Endothelial cell of umbilical vein (primary cell): ENCODE results near the gene LONP2. TPM values are rescaled to one million over a fixed set of nuclear protein-coding genes. Genes with fewer than 3 reads are reported as not detected.

Source experiments
- BruUV-seq: library from RNA; stranded (reverse); fragments of 400-500 nt; replicated peaks from 2 replicates; lab custom pipeline; 2021; lab: Mats Ljungman, UMichigan
- CTCF ChIA-PET: fragments of 300-600, 350-600 bp; sonication (Branson Sonifier 250); formaldehyde crosslinking; loops from one replicate; lab custom pipeline; 2021; ENCODE audit warnings: antibody characterized with exemption, inconsistent platforms; lab: Charles Lee
- POLR2A ChIA-PET: fragments of 300-600, 350-600 bp; sonication (Branson Sonifier 250); formaldehyde crosslinking; loops from one replicate; lab custom pipeline; 2021; ENCODE audit warnings: antibody characterized with exemption, inconsistent platforms; lab: Charles Lee
- DNase-seq: peaks from one replicate; pipeline ENCODE4 v3.0.0-alpha.2; 2011; ENCODE audit warnings: low read depth, low spot score
- FAIRE-seq: peaks from 2 replicates; lab custom pipeline; 2011; peaks lifted over from hg19 to GRCh38; lab: Jason Lieb, UNC
- H2AFZ ChIP-seq: 2 replicates; pipeline ENCODE4 v1.6.0; 2012; ENCODE audit warnings: low read depth, low read length, control low read depth, inconsistent platforms
- H3K27ac ChIP-seq: 2 replicates; pipeline ENCODE4 v1.5.1; 2011; ENCODE audit warnings: low read depth, mild to moderate bottlenecking, control low read depth, low read length, moderate library complexity; ENCODE audit not compliant: insufficient read depth
- H3K27me3 ChIP-seq, 2 experiments: 2 replicates each; pipeline versions ENCODE4 v1.6.0 to v1.6.1; 2011; ENCODE audit warnings: low read length in 2 of 2, mixed read lengths in 1 of 2; ENCODE audit not compliant: control insufficient read depth in 2 of 2, insufficient read depth in 2 of 2
- H3K36me3 ChIP-seq, 2 experiments: 2 replicates in 1 of 2; 3 replicates in 1 of 2; pipeline ENCODE4 v1.5.1; 2011; ENCODE audit warnings: low read length in 2 of 2, mild to moderate bottlenecking in 1 of 2, moderate library complexity in 1 of 2; ENCODE audit not compliant: control insufficient read depth in 2 of 2, insufficient read depth in 2 of 2; ENCODE audit errors: extremely low read depth in 1 of 2
- H3K4me1 ChIP-seq: 3 replicates; pipeline ENCODE4 v1.5.1; 2011; ENCODE audit warnings: mild to moderate bottlenecking, low read length; ENCODE audit not compliant: control insufficient read depth, insufficient read depth; ENCODE audit errors: extremely low read depth
- H3K4me2 ChIP-seq: 2 replicates; pipeline ENCODE4 v1.6.1; 2011; ENCODE audit warnings: low read length, control low read depth, mixed read lengths; ENCODE audit not compliant: insufficient read depth
- H3K4me3 ChIP-seq, 3 experiments: fragments of 200-600 bp in 1 of 3; sonication (generic), shearing (Covaris generic) in 1 of 3; replicated peaks in 1 of 3; 2 replicates each; pipeline ENCODE4 v1.5.1; 2011 to 2016; ENCODE audit warnings: control low read depth in 3 of 3, low read length in 3 of 3, mild to moderate bottlenecking in 2 of 3, inconsistent platforms in 1 of 3, low read depth in 1 of 3, moderate library complexity in 1 of 3; ENCODE audit not compliant: insufficient read depth in 1 of 3
- H3K79me2 ChIP-seq: 2 replicates; pipeline ENCODE4 v1.6.0; 2012; ENCODE audit warnings: low read length, inconsistent platforms; ENCODE audit not compliant: control insufficient read depth, insufficient read depth
- H3K9ac ChIP-seq: replicated peaks from 2 replicates; pipeline ENCODE3; 2011; ENCODE audit warnings: low read length, control low read depth; ENCODE audit not compliant: insufficient read depth; ENCODE audit errors: extremely low read depth
- H3K9me1 ChIP-seq: replicated peaks from 3 replicates; pipeline ENCODE4 v1.6.0; 2011; ENCODE audit warnings: mild to moderate bottlenecking, low read length; ENCODE audit not compliant: control insufficient read depth, insufficient read depth; ENCODE audit errors: extremely low read depth
- H3K9me3 ChIP-seq: replicated peaks from 2 replicates; pipeline ENCODE4 v1.5.1; 2012; ENCODE audit warnings: low read length, inconsistent platforms; ENCODE audit not compliant: control insufficient read depth, insufficient read depth
- H4K20me1 ChIP-seq: replicated peaks from 2 replicates; pipeline ENCODE3; 2011; ENCODE audit warnings: mild to moderate bottlenecking, low read length; ENCODE audit not compliant: control insufficient read depth, insufficient read depth; ENCODE audit errors: extremely low read depth
- EZH2 ChIP-seq: IDR thresholded peaks from 2 replicates; pipeline ENCODE4 v1.6.1; 2012; ENCODE audit warnings: borderline replicate concordance, low read depth, mild to moderate bottlenecking, moderate library complexity, low read length, inconsistent platforms; ENCODE audit not compliant: severe bottlenecking
- FOS ChIP-seq: IDR thresholded peaks from 2 replicates; pipeline ENCODE4 v1.6.1; 2011; ENCODE audit warnings: mild to moderate bottlenecking, low read length, moderate library complexity, borderline replicate concordance; ENCODE audit not compliant: insufficient read depth
- GATA2 ChIP-seq: IDR thresholded peaks from 2 replicates; pipeline ENCODE4 v1.7.0; 2011; ENCODE audit warnings: low read depth, mild to moderate bottlenecking, moderate library complexity, mixed read lengths, low read length; ENCODE audit not compliant: insufficient read length, insufficient read depth
- MYC ChIP-seq: IDR thresholded peaks from one replicate; pipeline ENCODE4 v1.6.1; 2011; ENCODE audit warnings: mild to moderate bottlenecking, low read depth, low read length
- POLR2A ChIP-seq: IDR thresholded peaks from 2 replicates; pipeline ENCODE4 v1.6.1; 2012; ENCODE audit warnings: low read depth, mild to moderate bottlenecking, control low read depth, low read length
- dilution Hi-C: fragments of 300-500 bp; cut with MboI; formaldehyde crosslinking; loops from one replicate; pipeline ENCODE4 v1.15.0; 2019; ENCODE audit warnings: low sequenced_read_pairs; ENCODE audit not compliant: extremely low pct_ligation_motif_present
- intact Hi-C: fragments of 100-400 bp; cut with micrococcal nuclease; formaldehyde crosslinking; loops from one replicate; pipeline ENCODE4 v1.10.0; 2022
- polyA plus RNA-seq, 4 experiments: library from polyadenylated mRNA; depleted of rRNA in 3 of 4; stranded (reverse) in 3 of 4; unstranded in 1 of 4; fragments of >200 nt; gene quantifications; 2 replicates each; pipeline versions ENCODE4 v1.2.1 to v1.2.3, GENCODE V29; 2011 to 2012; ENCODE audit warnings: missing spikeins in 1 of 4
- total RNA-seq: library from RNA; stranded (reverse); gene quantifications from 2 replicates; pipeline ENCODE4 v1.2.3, GENCODE V29; 2021
- TF ChIP-seq, protein P1 (sequence below): IDR thresholded peaks from 2 replicates; pipeline ENCODE4 v1.6.1; 2011; ENCODE audit not compliant: insufficient read depth, insufficient read length
- TF ChIP-seq, protein P2 (sequence below), 2 donors: IDR thresholded peaks; 1 replicate in 1 of 2; 2 replicates in 1 of 2; pipeline ENCODE4 v1.5.1; 2011; ENCODE audit warnings: low read length in 2 of 2, mild to moderate bottlenecking in 2 of 2, moderate library complexity in 2 of 2, control low read depth in 1 of 2, inconsistent platforms in 1 of 2, low read depth in 1 of 2; ENCODE audit not compliant: insufficient read depth in 1 of 2; ENCODE audit errors: extremely low read depth in 1 of 2

The LONP2 gene
- total and polyA plus RNA-seq, 2 donors (not counting 3 experiments of a cell fraction or from before 2014, with no cell fraction given) = 13.5 to 38.4 TPM

DNA sequence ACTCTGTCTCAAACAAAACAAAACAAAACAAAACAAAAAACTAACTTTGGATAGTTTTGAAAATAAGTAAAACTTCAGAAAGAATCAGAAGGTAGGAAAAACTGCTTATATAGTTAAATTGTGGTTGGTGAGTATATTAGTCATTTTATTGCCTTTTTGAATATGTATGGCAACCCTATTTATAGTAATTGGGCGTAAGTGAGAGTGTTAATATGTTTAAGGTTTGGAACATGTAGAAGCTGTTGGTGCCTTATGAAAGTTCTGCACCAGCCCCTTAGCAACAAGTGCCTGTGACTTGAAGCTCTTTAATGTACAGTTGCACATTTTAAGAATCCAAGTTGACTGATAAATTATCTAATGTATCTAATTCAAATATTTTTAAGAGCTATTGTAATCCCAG lies 50.6 kb downstream of the LONP2 start:
- H3K36me3 ChIP-seq = peaks cover 0 to 7% of the 10 kb centered on the region in 2 experiments
- dilution Hi-C loops (no loop called here), intact Hi-C loops (no loop called here)
- TF ChIP-seq MYC (no peak), POLR2A (no peak), EZH2 (no peak), GATA2 (no peak), FOS (no peak)
- TF ChIP-seq, protein P1, sequence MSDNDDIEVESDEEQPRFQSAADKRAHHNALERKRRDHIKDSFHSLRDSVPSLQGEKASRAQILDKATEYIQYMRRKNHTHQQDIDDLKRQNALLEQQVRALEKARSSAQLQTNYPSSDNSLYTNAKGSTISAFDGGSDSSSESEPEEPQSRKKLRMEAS = no peak
- TF ChIP-seq, protein P2, sequence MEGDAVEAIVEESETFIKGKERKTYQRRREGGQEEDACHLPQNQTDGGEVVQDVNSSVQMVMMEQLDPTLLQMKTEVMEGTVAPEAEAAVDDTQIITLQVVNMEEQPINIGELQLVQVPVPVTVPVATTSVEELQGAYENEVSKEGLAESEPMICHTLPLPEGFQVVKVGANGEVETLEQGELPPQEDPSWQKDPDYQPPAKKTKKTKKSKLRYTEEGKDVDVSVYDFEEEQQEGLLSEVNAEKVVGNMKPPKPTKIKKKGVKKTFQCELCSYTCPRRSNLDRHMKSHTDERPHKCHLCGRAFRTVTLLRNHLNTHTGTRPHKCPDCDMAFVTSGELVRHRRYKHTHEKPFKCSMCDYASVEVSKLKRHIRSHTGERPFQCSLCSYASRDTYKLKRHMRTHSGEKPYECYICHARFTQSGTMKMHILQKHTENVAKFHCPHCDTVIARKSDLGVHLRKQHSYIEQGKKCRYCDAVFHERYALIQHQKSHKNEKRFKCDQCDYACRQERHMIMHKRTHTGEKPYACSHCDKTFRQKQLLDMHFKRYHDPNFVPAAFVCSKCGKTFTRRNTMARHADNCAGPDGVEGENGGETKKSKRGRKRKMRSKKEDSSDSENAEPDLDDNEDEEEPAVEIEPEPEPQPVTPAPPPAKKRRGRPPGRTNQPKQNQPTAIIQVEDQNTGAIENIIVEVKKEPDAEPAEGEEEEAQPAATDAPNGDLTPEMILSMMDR (IDR thresholded peaks at IDR 0.05; ENCODE audit: extremely low read depth in 1 of 2, insufficient read depth in 1 of 2, low read depth in 1 of 2, low read length in 2 of 2) = no peak
- no peak overlapping the region for H3K4me3 ChIP-seq
- H3K9ac ChIP-seq = no peak overlapping the region
- ChIA-PET POLR2A (no interaction called here), CTCF (interaction anchor here (1.3 to 1.4 kb wide), 2 partner anchors 12 to 57 kb away, joined by 3 to 4 read pairs; no protein-coding TSS in a partner anchor)
- peaks cover 2% of the 10 kb centered on the region for H3K9me1 ChIP-seq
- H3K79me2 ChIP-seq = no peaks in the 10 kb centered on the region
- no TSS peak for BruUV-seq
- no peaks in the 10 kb centered on the region for H3K27me3 ChIP-seq
- FAIRE-seq (no peak), DNase-seq (no peak)
- no peak overlapping the region for H3K4me2 ChIP-seq
- H3K9me3 ChIP-seq = no peaks in the 10 kb centered on the region
- H3K27ac ChIP-seq = no peak overlapping the region
- H3K4me1 ChIP-seq = no peaks in the 10 kb centered on the region
- no peak overlapping the region for H2AFZ ChIP-seq
- H4K20me1 ChIP-seq = no peaks in the 10 kb centered on the region
